Measurements from ENCODE around the gene FSTL3.
A peak's percentile ranks its signal among the peaks of the same experiment; 100 is the strongest.

Gene FSTL3

GRCh38 chr19:670609-671075, 5.5 kb upstream of the FSTL3 start:
- CTCF ChIA-PET: interaction anchor here (0.6 kb wide), 1 partner anchor 96 kb away, joined by 3 read pairs; no protein-coding TSS in a partner anchor
- DNase-seq (ENCODE audit: extremely low spot score): peak; percentile 50
- POLR2A ChIA-PET: interaction anchor here (1.0 kb wide), 1 partner anchor 10 kb away, joined by 4 read pairs; no protein-coding TSS in a partner anchor
- TF ChIP-seq BHLHE40 (IDR thresholded peaks at IDR 0.05; ENCODE audit: borderline replicate concordance) (no peak), PKNOX1 (IDR thresholded peaks at IDR 0.05) (no peak), FOXK2 (IDR thresholded peaks at IDR 0.05) (no peak), ELF4 (IDR thresholded peaks at IDR 0.05) (no peak), L3MBTL2 (conservative IDR thresholded peaks at IDR 0.05) (no peak), ARNT (IDR thresholded peaks at IDR 0.05) (no peak), HDGF (IDR thresholded peaks at IDR 0.05; ENCODE audit: borderline replicate concordance) (no peak), TARDBP (IDR thresholded peaks at IDR 0.05) (no peak), ZNF384 (IDR thresholded peaks at IDR 0.05) (no peak), FOXM1 (IDR thresholded peaks at IDR 0.05; ENCODE audit: borderline replicate concordance) (no peak), NFRKB (IDR thresholded peaks at IDR 0.05) (no peak), FOXA1 (IDR thresholded peaks at IDR 0.05) (no peak), CTBP1 (IDR thresholded peaks at IDR 0.05; ENCODE audit: borderline replicate concordance) (no peak), SUZ12 (IDR thresholded peaks at IDR 0.05) (no peak), LEF1 (IDR thresholded peaks at IDR 0.05; ENCODE audit: borderline replicate concordance) (no peak), SP1 (IDR thresholded peaks at IDR 0.05) (no peak)

DNA sequence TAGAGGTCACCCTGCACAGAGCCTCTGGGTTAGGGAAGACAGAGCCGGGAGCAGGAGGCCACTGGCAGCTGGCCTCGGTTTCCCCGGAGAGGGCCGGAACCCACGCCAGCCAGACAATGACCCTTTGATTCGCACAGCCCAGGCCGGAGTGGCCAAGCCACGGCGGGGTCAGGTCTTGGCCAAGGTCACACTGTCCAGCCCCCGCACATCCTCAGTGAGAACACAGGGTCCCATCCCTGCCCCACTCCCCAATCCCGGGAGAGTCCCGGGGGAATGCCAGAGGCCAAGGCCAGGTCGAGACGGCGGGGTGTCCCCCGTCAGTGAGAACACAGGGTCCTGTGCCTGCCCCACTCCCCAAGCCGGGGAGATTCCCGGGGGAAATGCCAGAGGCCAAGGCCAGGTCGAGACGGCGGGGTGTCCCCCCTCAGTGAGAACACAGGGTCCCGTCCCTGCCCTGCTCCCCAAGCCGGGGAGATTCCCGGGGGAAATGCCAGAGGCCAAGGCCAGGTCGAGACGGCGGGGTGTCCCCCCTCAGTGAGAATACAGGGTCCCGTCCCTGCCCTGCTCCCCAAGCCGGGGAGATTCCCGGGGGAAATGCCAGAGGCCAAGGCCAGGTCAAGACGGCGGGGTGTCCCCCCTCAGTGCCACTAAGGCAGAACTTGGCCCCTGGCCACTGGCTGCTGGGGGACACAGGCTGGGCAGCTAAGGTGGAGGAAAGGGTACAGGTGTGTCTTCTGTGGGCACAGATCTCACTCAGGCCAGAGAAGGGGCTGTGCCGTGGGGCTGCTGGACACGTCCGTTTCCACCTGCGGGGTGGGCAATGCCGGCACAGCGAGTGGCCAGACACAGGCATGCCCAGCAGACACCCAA, 1.7 kb upstream of the FSTL3 start:
- no peak for DNase-seq (ENCODE audit: extremely low spot score)
- CTCF ChIA-PET: no interaction called here
- POLR2A ChIA-PET: no interaction called here
- no peak for TF ChIP-seq HDGF (IDR thresholded peaks at IDR 0.05; ENCODE audit: borderline replicate concordance)
- TF ChIP-seq FOXM1 (IDR thresholded peaks at IDR 0.05; ENCODE audit: borderline replicate concordance): no peak
- TF ChIP-seq FOXA1 (IDR thresholded peaks at IDR 0.05): no peak
- no peak for TF ChIP-seq LEF1 (IDR thresholded peaks at IDR 0.05; ENCODE audit: borderline replicate concordance)
- no peak for TF ChIP-seq ARNT (IDR thresholded peaks at IDR 0.05)
- TF ChIP-seq SUZ12 (IDR thresholded peaks at IDR 0.05): no peak
- TF ChIP-seq L3MBTL2 (conservative IDR thresholded peaks at IDR 0.05): no peak

GRCh38 chr19:676007-676338, 219 bp upstream of the FSTL3 start:
- TF ChIP-seq FOXK2 (IDR thresholded peaks at IDR 0.05) (no peak), LEF1 (IDR thresholded peaks at IDR 0.05; ENCODE audit: borderline replicate concordance) (no peak), SUZ12 (IDR thresholded peaks at IDR 0.05) (no peak), L3MBTL2 (conservative IDR thresholded peaks at IDR 0.05) (no peak)
- CTCF ChIA-PET: no interaction called here
- POLR2A ChIA-PET: interaction anchor here (1.3 kb wide), 1 partner anchor 13 kb away, joined by 5 read pairs; the partner anchor contains the start of gene RNF126
- DNase-seq (ENCODE audit: extremely low spot score): no peak

GRCh38 chr19:677201-677600, 1.0 kb downstream of the FSTL3 start:
- ChIA-PET POLR2A (interaction anchor here (1.3 kb wide), 2 partner anchors 14 to 33 kb away, joined by 3 to 5 read pairs; partner anchors contain the start of gene RNF126), CTCF (no interaction called here)

GRCh38 chr19:677601-678436, 1.6 kb downstream of the FSTL3 start:
- DNase-seq (ENCODE audit: extremely low spot score): no peak

More at GRCh38 chr19:677201-677600, 1.0 kb downstream of the FSTL3 start:
- DNase-seq (ENCODE audit: extremely low spot score): no peak
- no peak for TF ChIP-seq SP1 (IDR thresholded peaks at IDR 0.05)
- TF ChIP-seq LEF1 (IDR thresholded peaks at IDR 0.05; ENCODE audit: borderline replicate concordance): no peak
- TF ChIP-seq FOXK2 (IDR thresholded peaks at IDR 0.05): no peak
- TF ChIP-seq BHLHE40 (IDR thresholded peaks at IDR 0.05; ENCODE audit: borderline replicate concordance): no peak
- TF ChIP-seq ELF4 (IDR thresholded peaks at IDR 0.05): no peak
- no peak for TF ChIP-seq SUZ12 (IDR thresholded peaks at IDR 0.05)
- TF ChIP-seq PKNOX1 (IDR thresholded peaks at IDR 0.05): no peak
- TF ChIP-seq L3MBTL2 (conservative IDR thresholded peaks at IDR 0.05): no peak
- no peak for TF ChIP-seq ZNF384 (IDR thresholded peaks at IDR 0.05)
- no peak for TF ChIP-seq HDGF (IDR thresholded peaks at IDR 0.05; ENCODE audit: borderline replicate concordance)
- TF ChIP-seq TARDBP (IDR thresholded peaks at IDR 0.05): no peak
- no peak for TF ChIP-seq FOXA1 (IDR thresholded peaks at IDR 0.05)
- no peak for TF ChIP-seq NFRKB (IDR thresholded peaks at IDR 0.05)
- TF ChIP-seq ARNT (IDR thresholded peaks at IDR 0.05): no peak
- TF ChIP-seq CTBP1 (IDR thresholded peaks at IDR 0.05; ENCODE audit: borderline replicate concordance): no peak
- no peak for TF ChIP-seq FOXM1 (IDR thresholded peaks at IDR 0.05; ENCODE audit: borderline replicate concordance)

More at GRCh38 chr19:677601-678436, 1.6 kb downstream of the FSTL3 start:
- ChIA-PET CTCF (no interaction called here), POLR2A (interaction anchor here (1.0 to 1.9 kb wide), 4 partner anchors 14 to 32 kb away, joined by 3 to 6 read pairs (median 4); partner anchors contain the start of gene RNF126)
- TF ChIP-seq ARNT (IDR thresholded peaks at IDR 0.05) (no peak), BHLHE40 (IDR thresholded peaks at IDR 0.05; ENCODE audit: borderline replicate concordance) (no peak), LEF1 (IDR thresholded peaks at IDR 0.05; ENCODE audit: borderline replicate concordance) (no peak), HDGF (IDR thresholded peaks at IDR 0.05; ENCODE audit: borderline replicate concordance) (no peak), ZNF384 (IDR thresholded peaks at IDR 0.05) (no peak), L3MBTL2 (conservative IDR thresholded peaks at IDR 0.05) (no peak), TARDBP (IDR thresholded peaks at IDR 0.05) (no peak), ELF4 (IDR thresholded peaks at IDR 0.05) (no peak), FOXM1 (IDR thresholded peaks at IDR 0.05; ENCODE audit: borderline replicate concordance) (no peak), PKNOX1 (IDR thresholded peaks at IDR 0.05) (no peak), NFRKB (IDR thresholded peaks at IDR 0.05) (no peak), FOXA1 (IDR thresholded peaks at IDR 0.05) (no peak), FOXK2 (IDR thresholded peaks at IDR 0.05) (no peak), SP1 (IDR thresholded peaks at IDR 0.05) (no peak), SUZ12 (IDR thresholded peaks at IDR 0.05) (no peak), CTBP1 (IDR thresholded peaks at IDR 0.05; ENCODE audit: borderline replicate concordance) (no peak)

All from HEK293T (cell line).